GM21528 (cell line): ENCODE results near the gene TBC1D22A.
"Not testable (repeated sequence)": the region's sequence is repeated elsewhere in the genome, so short reads cannot be mapped to it uniquely, and the experiment has no call there.

Experiments used
- ATAC-seq: cut with Tn5 transposase; IDR thresholded peaks from one replicate; pipeline ENCODE4 v1.9.1; 2021; ENCODE audit warnings: mild to moderate bottlenecking, moderate library complexity; ENCODE audit not compliant: unreplicated experiment, low FRiP score

TBC1D22A gene

GRCh38 chr22:46809153-46809885, 46.9 kb downstream of the TBC1D22A start:
- no peak for ATAC-seq

GRCh38 chr22:46810856-46811786, 48.7 kb downstream of the TBC1D22A start:
- no peak for ATAC-seq

DNA sequence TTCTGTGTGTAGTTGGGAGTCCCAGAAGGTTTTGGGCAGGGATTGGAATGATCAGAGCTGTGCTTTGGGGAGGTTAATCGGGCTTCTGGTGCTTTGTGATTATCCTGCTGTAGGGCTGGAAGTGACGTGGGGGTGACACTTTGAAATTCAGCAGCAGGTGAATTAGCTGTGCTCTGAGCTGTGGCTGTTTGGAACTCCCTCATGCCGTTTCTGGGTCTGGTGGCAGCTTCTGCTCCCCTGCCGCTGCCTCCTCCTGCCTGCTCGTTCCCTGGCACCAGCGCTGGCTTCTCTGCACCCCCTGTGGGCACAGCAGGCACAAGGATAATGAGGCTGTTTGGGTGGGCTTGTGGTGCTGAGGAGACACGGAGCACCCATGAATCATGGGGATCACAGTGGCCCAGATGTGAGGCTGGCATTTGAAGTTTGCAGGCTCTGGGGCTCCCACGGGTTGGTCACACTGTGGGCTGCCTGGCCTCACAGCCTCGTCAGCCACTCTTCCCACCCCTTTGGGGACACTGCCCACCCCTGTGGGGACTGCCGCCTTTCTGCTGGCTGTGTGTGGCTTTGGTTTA, 49.7 kb downstream of the TBC1D22A start:
- no peak for ATAC-seq

DNA sequence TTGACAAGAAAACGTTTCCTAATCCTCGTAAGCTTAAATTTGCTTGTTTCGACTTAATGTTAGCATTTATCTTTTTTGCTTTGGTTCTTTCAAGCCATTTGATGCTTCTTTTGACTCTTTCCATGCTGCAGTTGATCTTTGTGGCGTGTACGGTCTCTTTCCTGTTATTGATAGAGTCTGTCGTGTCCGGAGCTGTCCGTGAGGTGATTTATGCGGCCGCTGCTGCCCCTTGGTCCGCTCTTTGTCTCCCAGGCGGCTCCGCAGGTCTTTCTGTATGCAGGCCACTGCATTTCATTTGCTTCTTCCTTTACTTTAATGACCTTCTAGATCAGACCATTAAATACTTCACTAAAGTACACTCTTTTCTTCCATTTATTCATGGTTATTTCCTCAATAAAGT, 50.3 kb downstream of the TBC1D22A start:
- no peak for ATAC-seq

DNA sequence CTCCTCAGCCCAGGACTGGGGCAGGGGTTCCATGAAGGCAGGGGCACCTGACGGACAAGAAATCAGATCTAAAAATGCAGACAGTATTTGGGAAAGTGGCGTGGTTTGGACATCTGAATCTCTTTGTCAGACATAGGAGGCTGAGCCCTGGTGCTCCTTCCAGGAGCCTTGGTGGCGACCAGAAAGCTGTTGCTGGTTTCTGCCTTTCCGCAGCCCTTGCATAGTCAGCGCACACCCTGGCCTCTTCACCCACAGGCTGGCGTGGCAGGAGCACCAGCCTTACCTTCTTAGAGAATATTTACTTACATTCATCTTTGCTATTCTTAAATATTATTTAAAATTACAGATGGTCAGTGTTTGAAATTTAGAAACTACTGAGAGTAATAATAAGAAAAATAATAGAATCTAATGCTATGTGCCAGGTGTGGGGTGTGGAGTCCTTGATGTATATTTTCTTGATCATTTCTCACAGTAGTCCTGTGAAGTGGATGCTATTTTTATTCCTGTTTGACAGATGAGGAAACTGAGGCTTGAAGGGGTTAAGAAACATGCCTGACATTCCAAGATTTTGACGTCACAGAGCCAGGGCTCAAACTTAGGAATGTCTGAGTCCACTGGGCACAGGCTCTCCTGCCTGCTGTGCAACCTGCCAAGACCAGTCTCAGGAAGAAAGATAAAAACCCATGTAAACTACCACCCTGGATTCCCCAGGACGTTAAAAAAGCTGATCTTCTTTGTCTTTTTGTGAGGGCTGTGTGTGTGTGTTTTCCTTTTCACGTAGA, 51.6 kb downstream of the TBC1D22A start:
- no peak for ATAC-seq

DNA sequence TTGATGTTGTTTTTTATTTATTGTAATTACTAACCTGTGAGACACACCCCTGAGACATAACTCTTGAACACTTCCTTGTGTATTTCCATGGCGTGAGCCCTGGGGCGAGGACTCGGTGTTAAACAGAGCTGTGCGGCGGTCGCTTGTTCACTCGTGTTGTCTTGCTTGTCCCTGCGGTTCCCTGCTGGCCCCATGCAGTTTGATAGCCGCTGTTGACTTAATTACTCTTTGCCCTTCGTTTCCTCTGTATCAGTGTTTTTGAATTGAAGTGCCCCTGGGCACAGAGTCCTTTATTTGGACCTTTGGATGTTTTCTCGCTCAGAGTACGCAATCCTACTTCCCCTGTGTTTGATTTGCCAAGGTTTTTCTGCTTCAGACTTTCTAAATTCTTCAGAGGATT, 52.7 kb downstream of the TBC1D22A start:
- ATAC-seq = no peak

DNA sequence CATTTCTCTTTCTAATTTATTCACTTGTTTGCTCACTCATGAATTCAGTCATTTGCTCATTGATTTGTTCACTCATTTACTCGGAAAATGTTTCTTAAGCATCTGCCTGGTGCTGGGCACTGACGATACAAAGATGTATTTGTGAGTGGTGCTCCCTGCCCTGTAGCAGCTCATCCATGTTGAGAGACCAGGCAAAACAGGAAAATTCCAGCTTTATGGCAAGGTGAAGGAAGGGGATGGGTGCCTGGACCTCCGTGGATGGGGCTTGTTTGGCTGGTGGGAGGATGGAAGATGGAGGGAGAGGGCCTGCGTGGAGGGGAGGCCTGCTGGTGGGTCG, 53.1 kb downstream of the TBC1D22A start:
- ATAC-seq = no peak

DNA sequence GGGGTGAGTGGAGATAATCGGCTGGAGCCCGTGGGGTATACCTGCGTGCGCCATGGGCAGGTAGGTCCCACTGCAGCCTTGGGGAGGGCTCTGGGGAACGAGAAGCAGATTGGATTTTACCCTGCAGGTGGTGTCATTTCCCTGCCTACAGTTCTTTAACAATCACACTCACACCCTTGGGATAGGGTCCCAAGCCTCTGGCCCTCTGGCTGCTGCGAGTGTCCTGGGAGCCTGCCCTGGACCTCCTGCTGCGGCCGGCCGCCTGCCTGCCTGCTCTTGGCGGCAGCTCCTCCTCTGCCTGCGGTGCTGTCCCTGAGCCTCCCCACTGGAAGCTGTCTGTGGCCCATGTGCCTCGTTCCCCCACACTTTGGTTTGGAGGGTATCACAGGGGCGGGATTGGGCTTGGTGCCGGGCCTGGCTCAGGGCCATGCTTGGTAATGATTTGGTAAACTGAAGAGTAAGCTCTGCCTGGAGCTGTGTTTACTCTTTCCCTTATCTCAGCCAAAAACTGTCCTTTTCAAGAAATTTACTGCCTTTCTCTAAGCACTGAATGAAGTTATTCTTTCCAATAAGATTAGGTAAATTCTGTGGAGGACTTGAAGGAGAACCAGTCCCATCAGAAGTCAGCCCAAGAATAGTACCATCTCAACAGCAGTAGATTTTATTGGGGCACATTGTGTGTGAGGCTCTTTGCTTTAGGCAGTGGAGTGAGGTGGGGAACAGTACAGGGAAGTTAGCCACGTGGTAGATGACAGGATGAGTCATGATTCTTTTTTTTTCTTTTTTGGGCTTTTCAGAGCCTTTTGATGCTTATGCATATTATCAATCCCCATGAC, 53.7 kb downstream of the TBC1D22A start:
- ATAC-seq = no peak

- ATAC-seq = not testable (repeated sequence)
These were observed 54.9 kb downstream of the TBC1D22A start for GRCh38 chr22:46817390-46817789.

GRCh38 chr22:46823248-46823647, 60.8 kb downstream of the TBC1D22A start:
- ATAC-seq = no peak

GRCh38 chr22:46823654-46824053, 61.2 kb downstream of the TBC1D22A start:
- no peak for ATAC-seq

DNA sequence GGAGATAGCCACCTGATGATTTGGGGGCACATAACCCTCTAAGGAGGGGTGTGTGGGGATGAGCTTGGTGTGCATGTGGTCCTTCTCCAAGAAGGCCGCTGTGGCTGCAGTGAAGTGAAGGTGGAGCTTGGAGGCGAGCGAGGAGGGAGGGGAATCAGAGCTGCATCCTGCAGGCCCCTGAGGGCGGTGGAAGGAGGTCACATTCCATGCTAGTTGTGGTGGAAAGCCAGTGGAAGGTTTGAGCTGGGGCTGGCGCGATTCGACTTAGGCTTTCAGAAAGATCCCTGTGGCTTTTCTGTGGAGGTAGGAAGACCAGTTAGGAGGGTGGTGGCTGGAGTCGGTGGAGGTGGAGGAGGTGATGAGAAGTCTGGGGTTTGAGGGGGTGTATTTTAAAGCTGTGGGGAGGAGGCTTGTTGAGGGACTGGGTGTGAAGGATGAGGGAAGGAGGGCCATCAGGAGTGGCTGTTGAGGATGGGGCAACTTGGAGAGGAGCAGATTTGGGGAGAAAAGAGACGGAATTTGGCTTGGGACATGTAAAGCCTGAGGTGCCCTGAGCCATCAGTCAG, 62.0 kb downstream of the TBC1D22A start:
- ATAC-seq = no peak

DNA sequence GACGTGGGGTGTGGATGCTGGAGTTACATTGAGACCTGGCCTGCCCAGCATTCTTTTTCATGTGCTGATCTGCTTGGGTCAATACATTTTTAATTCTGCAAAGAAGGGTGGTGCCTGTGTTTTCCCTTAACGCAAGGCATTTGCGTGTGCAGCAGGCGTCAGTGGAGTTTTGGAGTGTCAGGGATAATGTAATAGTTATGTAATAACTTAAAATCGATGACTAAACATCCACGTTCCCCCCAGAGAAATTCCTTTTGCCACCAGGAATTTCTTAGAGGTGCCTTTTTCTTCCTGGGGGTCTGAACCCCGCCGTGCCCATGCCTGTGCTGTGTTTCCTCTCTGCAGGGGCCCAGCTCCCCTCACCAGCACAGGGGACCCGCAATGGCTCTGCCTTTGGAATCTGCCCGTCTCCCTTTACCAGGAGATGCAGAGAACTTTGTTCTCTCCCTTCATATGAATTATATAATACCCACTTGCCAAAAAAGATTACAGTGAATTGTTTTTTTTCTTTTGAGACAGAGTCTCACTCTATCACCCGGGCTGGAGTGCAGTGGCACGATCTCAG, 62.6 kb downstream of the TBC1D22A start:
- no peak for ATAC-seq

DNA sequence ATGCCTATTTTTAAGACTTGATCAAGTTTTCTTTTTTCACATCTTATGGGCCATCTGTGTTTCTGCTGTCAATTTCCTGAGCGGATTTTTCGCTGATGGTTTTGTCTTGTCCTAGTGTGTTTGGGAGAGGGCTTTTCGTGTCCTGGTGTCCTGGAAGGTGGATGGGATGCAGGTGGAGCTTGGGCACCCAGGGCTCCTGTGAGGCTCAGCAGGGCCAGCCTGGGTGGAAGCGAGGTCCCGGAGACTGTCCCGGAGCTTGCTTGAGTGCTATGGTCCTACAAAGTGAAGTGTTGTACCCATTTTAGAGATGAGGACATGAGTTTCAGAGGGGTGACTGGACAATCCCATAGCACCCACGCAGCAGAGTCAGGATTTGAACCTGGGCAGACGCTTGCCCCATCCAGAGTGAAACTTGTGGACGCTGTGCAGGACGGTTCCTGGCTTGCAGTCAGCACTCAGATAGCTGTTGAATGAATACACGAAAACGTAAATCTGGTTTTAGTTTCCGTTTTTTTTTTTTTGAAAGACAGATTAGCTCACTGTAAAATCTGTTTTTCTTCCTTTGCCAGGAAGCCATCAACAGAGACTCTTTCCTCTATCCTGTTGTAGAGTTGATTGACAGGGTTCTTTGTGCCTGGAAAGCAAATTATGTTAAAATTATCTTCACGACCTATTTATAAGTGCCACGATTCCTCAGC, 64.1 kb downstream of the TBC1D22A start:
- no peak for ATAC-seq

DNA sequence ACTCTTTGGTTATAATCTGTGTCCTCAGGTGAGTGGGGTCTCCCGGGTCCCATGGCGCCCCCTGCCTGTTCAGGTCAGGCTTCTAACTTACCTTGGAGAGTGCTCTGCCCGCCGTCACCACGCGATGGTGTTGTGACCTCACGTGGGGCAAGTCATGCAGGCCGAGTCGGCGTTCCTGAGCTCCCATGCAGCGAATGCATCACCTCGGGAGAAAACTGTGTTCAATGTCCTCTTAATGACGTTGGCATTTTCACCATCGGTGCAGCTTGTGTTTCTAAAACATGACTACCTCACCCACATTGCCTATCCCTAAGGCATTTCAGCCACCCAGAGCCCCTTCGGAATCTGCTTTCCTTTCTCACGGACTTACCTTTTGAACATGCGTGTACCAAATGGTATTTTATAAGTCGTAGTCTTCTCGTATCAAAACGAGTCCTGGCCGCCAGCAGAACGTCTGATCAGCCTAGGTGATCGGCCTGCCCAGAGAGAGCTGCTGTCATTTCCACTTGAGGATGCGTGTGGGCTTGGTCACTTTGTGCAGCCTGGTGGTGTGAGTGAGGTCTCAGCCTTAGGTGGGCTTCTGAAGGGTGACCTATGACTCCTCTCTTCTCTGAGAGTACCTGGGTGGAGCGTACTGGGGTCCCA, 64.8 kb downstream of the TBC1D22A start:
- ATAC-seq = no peak

GRCh38 chr22:46827781-46828180, 65.3 kb downstream of the TBC1D22A start:
- ATAC-seq = no peak

DNA sequence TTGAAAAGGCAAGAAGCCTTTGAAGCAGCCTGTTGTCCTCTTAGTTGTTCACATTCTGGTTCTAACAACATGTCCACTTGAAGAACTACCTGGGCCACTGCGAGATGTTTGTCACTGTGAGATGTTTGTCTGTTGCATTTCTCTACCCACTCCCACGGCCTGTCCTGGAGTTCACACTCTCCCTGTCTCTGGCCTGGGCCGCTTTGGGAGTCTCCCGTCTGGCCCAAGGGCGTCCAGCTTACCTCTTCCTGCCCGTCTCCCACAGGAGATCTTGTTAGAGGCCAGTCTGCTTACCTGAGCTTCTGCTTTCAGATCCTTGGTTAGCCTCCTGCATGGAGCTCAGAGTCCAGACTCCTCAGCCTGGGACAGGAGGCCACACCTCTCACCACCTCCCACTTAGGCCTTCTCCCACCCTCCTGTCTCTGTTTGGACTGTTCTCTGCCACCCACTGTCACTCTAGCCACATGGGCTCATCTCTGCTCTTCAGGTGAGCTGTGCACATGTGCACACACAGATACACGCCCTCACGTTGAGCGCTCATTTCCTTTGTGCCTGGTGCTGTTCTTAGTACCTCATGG, 66.0 kb downstream of the TBC1D22A start:
- no peak for ATAC-seq
